Nephron (organoid): ENCODE results near the gene FAM236A.
"Not testable (repeated sequence)": the region's sequence is repeated elsewhere in the genome, so short reads cannot be mapped to it uniquely, and the experiment has no call there.

Source experiments
- H3K27ac Mint-ChIP-seq, 3 experiments: 2 replicates each; pipeline ENCODE4 v1.8.0; 2020; ENCODE audit warnings: mixed read lengths in 3 of 3, mild to moderate bottlenecking in 2 of 3, moderate library complexity in 1 of 3
- H3K27me3 Mint-ChIP-seq: 2 replicates; pipeline ENCODE4 v1.8.0; 2021; ENCODE audit warnings: low read depth, mild to moderate bottlenecking, moderate library complexity, mixed read lengths
- H3K36me3 Mint-ChIP-seq: 2 replicates; pipeline ENCODE4 v1.8.0; 2020; ENCODE audit warnings: low read depth, mixed read lengths
- H3K4me1 Mint-ChIP-seq: 2 replicates; pipeline ENCODE4 v1.8.0; 2020; ENCODE audit warnings: mixed read lengths
- H3K4me3 Mint-ChIP-seq, 3 experiments: 2 replicates each; pipeline ENCODE4 v1.8.0; 2020; ENCODE audit warnings: mild to moderate bottlenecking in 3 of 3, mixed read lengths in 3 of 3, moderate library complexity in 2 of 3
- H3K9me3 Mint-ChIP-seq: 2 replicates; pipeline ENCODE4 v1.8.0; 2020; ENCODE audit warnings: mixed read lengths

FAM236A gene

GRCh38 chrX:72937906-72938305 is at the start of gene FAM236A:
TSS of gene FAM236A (plus strand) at chrX:72938206. CDS start at chrX:72938263, 57 bp downstream.
- not testable (repeated sequence) for H3K9me3 Mint-ChIP-seq, H3K4me3 Mint-ChIP-seq, H3K4me1 Mint-ChIP-seq, H3K27ac Mint-ChIP-seq, H3K36me3 Mint-ChIP-seq, H3K27me3 Mint-ChIP-seq

GRCh38 chrX:72889740-72890139 is 48.3 kb upstream of the FAM236A start:
- H3K4me3 Mint-ChIP-seq, H3K27me3 Mint-ChIP-seq, H3K4me1 Mint-ChIP-seq, H3K36me3 Mint-ChIP-seq, H3K27ac Mint-ChIP-seq, H3K9me3 Mint-ChIP-seq: not testable (repeated sequence)

GRCh38 chrX:72912315-72912714 is 25.7 kb upstream of the FAM236A start, which contains the start of gene FAM236C:
TSS of gene FAM236C (plus strand) at chrX:72912615. CDS start at chrX:72912715, 100 bp downstream.
- H3K4me3 Mint-ChIP-seq, H3K9me3 Mint-ChIP-seq, H3K27ac Mint-ChIP-seq, H3K27me3 Mint-ChIP-seq, H3K36me3 Mint-ChIP-seq, H3K4me1 Mint-ChIP-seq: not testable (repeated sequence)

- H3K9me3 Mint-ChIP-seq, H3K27me3 Mint-ChIP-seq, H3K36me3 Mint-ChIP-seq, H3K4me3 Mint-ChIP-seq, H3K4me1 Mint-ChIP-seq, H3K27ac Mint-ChIP-seq: not testable (repeated sequence)
These were observed 21.9 kb upstream of the FAM236A start for GRCh38 chrX:72916096-72916495.

- not testable (repeated sequence) for H3K27ac Mint-ChIP-seq, H3K36me3 Mint-ChIP-seq, H3K4me3 Mint-ChIP-seq, H3K4me1 Mint-ChIP-seq, H3K9me3 Mint-ChIP-seq, H3K27me3 Mint-ChIP-seq
These were observed 5.7 kb upstream of the FAM236A start for GRCh38 chrX:72932283-72932682.

GRCh38 chrX:72936455-72936854 is 1.6 kb upstream of the FAM236A start:
- H3K9me3 Mint-ChIP-seq, H3K4me3 Mint-ChIP-seq, H3K4me1 Mint-ChIP-seq, H3K27me3 Mint-ChIP-seq, H3K27ac Mint-ChIP-seq, H3K36me3 Mint-ChIP-seq: not testable (repeated sequence)

- not testable (repeated sequence) for H3K9me3 Mint-ChIP-seq, H3K4me1 Mint-ChIP-seq, H3K36me3 Mint-ChIP-seq, H3K4me3 Mint-ChIP-seq, H3K27me3 Mint-ChIP-seq, H3K27ac Mint-ChIP-seq
These were observed 1.0 kb upstream of the FAM236A start for GRCh38 chrX:72936882-72937455.

GRCh38 chrX:72942272-72942671 is 4.3 kb downstream of the FAM236A start:
- H3K9me3 Mint-ChIP-seq, H3K4me3 Mint-ChIP-seq, H3K27me3 Mint-ChIP-seq, H3K27ac Mint-ChIP-seq, H3K4me1 Mint-ChIP-seq, H3K36me3 Mint-ChIP-seq: not testable (repeated sequence)

GRCh38 chrX:72943035-72943818 is 5.2 kb downstream of the FAM236A start:
- not testable (repeated sequence) for H3K9me3 Mint-ChIP-seq, H3K27ac Mint-ChIP-seq, H3K4me3 Mint-ChIP-seq, H3K27me3 Mint-ChIP-seq, H3K36me3 Mint-ChIP-seq, H3K4me1 Mint-ChIP-seq

- H3K27me3 Mint-ChIP-seq, H3K36me3 Mint-ChIP-seq, H3K27ac Mint-ChIP-seq, H3K4me3 Mint-ChIP-seq, H3K9me3 Mint-ChIP-seq, H3K4me1 Mint-ChIP-seq: not testable (repeated sequence)
These were observed 5.8 kb downstream of the FAM236A start, which contains the start of gene DMRTC1 for GRCh38 chrX:72943819-72944169. TSS of gene DMRTC1 (minus strand) at chrX:72943837. CDS start at chrX:72875694, 68,143 bp downstream.

- not testable (repeated sequence) for H3K4me1 Mint-ChIP-seq, H3K27me3 Mint-ChIP-seq, H3K4me3 Mint-ChIP-seq, H3K9me3 Mint-ChIP-seq, H3K27ac Mint-ChIP-seq, H3K36me3 Mint-ChIP-seq
These were observed 22.0 kb downstream of the FAM236A start for GRCh38 chrX:72959971-72960370.

- not testable (repeated sequence) for H3K4me1 Mint-ChIP-seq, H3K4me3 Mint-ChIP-seq, H3K36me3 Mint-ChIP-seq, H3K27me3 Mint-ChIP-seq, H3K27ac Mint-ChIP-seq, H3K9me3 Mint-ChIP-seq
These were observed 33.9 kb downstream of the FAM236A start for GRCh38 chrX:72971859-72972258.

GRCh38 chrX:72974885-72975284 is 36.9 kb downstream of the FAM236A start:
- not testable (repeated sequence) for H3K4me1 Mint-ChIP-seq, H3K4me3 Mint-ChIP-seq, H3K9me3 Mint-ChIP-seq, H3K36me3 Mint-ChIP-seq, H3K27me3 Mint-ChIP-seq, H3K27ac Mint-ChIP-seq

- H3K9me3 Mint-ChIP-seq: peaks cover 24% of the 10 kb centered on the region
- H3K4me1 Mint-ChIP-seq, H3K27me3 Mint-ChIP-seq, H3K36me3 Mint-ChIP-seq, H3K27ac Mint-ChIP-seq, H3K4me3 Mint-ChIP-seq: not testable (repeated sequence)
These were observed 43.0 kb downstream of the FAM236A start for GRCh38 chrX:72980894-72981469.
